Psoas muscle (tissue), 8 donors: ENCODE results near the gene ZNF699. TPM values are rescaled to one million over a fixed set of nuclear protein-coding genes. Genes with fewer than 3 reads are reported as not detected.
A peak's percentile ranks its signal among the peaks of the same experiment; 100 is the strongest.

ENCODE experiments used
- ATAC-seq, 4 donors: fragments of 200-7000 bp; cut with Tn5 transposase; one replicate each; pipeline ENCODE4 v1.9.1; 2020; ENCODE audit warnings: moderate library complexity in 3 of 4, mild to moderate bottlenecking in 2 of 4
- DNase-seq, 2 donors: peaks; one replicate each; pipeline ENCODE4 v3.0.0-alpha.2; 2020
- H3K27ac ChIP-seq: fragments of 200-600 bp; one replicate; pipeline ENCODE4 v1.8.0; 2022
- H3K27me3 ChIP-seq, 3 donors: fragments of 200-600 bp in 1 of 3; one replicate each; pipeline versions ENCODE4 v1.6.1 to v1.8.0; 2013 to 2022; ENCODE audit warnings: low read length in 2 of 3, mild to moderate bottlenecking in 2 of 3, moderate library complexity in 1 of 3; ENCODE audit not compliant: insufficient read depth in 3 of 3
- H3K36me3 ChIP-seq, 2 donors: fragments of 200-600 bp in 1 of 2; one replicate each; pipeline versions ENCODE4 v1.6.1 to v1.8.0; 2013 to 2022; ENCODE audit warnings: low read depth in 1 of 2, mild to moderate bottlenecking in 1 of 2, moderate library complexity in 1 of 2; ENCODE audit not compliant: insufficient read depth in 1 of 2
- H3K4me1 ChIP-seq: fragments of 200-600 bp; one replicate; pipeline ENCODE4 v1.8.0; 2022
- H3K4me3 ChIP-seq: fragments of 200-600 bp; one replicate; pipeline ENCODE4 v1.8.0; 2022; ENCODE audit warnings: mild to moderate bottlenecking
- H3K9me3 ChIP-seq: fragments of 200-600 bp; one replicate; pipeline ENCODE4 v1.8.0; 2022
- CTCF ChIP-seq: fragments of 200-600 bp; IDR thresholded peaks from one replicate; pipeline ENCODE4 v1.8.0; 2022; ENCODE audit warnings: antibody characterized with exemption
- WGBS, 3 donors: extraction: QIAGEN DNeasy Blood & Tissue Kit; methylation state at CpG; one replicate each; pipeline versions ENCODE4 v1.1.6 to v1.1.7; 2013; 5-methylcytosine and 5-hydroxymethylcytosine counted together
- intact Hi-C, 2 donors: fragments of 100-400 bp; cut with DNase I; formaldehyde crosslinking; loops; one replicate each; pipeline versions ENCODE4 v1.11.0 to v1.14.2; 2022
- polyA plus RNA-seq, 3 donors: library from polyadenylated mRNA; stranded (reverse); fragments of 200-250 nt; gene quantifications; one replicate each; pipeline ENCODE4 v1.2.3, GENCODE V29; 2013
- total RNA-seq, 4 donors: library from RNA; stranded (reverse); fragmentation: NEBNext Ultra II Directional in 2 of 4; extraction: Animal tissue kit (Norgen Biotek cat#: 25700) in 2 of 4; gene quantifications; one replicate each; pipeline versions ENCODE4 v1.2.1 to v1.2.4, GENCODE V29; 2021 to 2023
- donor health status: healthy with polysubstance abuse.
- donor health status: DM: no; HTN: no; CAD: no; lungs with moderate emphysema.
- donor health status: Bipolar disorder and iron deficiency.
- donor health status: healthy.
- donor health status: DM: yes; HTN: yes; CAD: no.
- donor health status: DM: no; HTN: no; CAD: no.
- donor health status: DM: no; HTN: no; CAD: no.
- donor health status: DM: yes; HTN: yes; CAD: no.

The ZNF699 gene
- total and polyA plus RNA-seq, 7 donors, result 0.15 to 2.9 (median 1.8) TPM

- Histone ChIP-seq H3K36me3 (no peaks in the 10 kb centered on the region), H3K4me3 (no peak overlapping the region), H3K27me3 (no peaks in the 10 kb centered on the region), H3K4me1 (peaks cover 5% of the 10 kb centered on the region), H3K9me3 (peaks cover 25% of the 10 kb centered on the region), H3K27ac (no peak overlapping the region)
- no peak for TF ChIP-seq CTCF
- 91 to 93% (median 93%) methylated on average over 19 to 23 of the region's 23 CpGs for WGBS, 3 donors
- intact Hi-C loops, result no loop called here
- DNase-seq (peak in 1 of 2 donors; percentile 54), ATAC-seq (no peak)
Measured at GRCh38 chr19:9321338-9321737, 11.7 kb upstream of the ZNF699 start.

DNA sequence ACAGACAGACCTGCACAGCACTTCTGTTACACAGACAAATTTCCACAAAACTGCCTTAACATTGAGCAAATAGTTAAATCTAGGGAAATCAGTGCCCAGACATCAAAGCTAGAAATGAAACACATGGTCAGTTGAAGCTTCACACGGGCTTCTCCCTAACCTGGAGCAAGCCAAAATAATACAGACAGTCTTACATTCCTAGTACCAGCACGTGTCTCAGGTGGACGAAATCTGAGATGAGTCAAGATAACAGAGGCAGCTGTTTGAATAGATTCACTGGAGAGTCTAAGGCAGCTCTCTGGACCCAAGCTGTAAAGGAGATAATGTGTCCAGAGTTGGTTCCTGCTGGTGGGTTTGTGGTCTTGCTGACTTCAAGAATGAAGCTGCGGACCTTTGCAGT lies 4.1 kb upstream of the ZNF699 start:
- intact Hi-C loops, result loop anchor here in 1 of 2 donors (5.0 kb wide), 1 partner anchor 479 kb away; no protein-coding TSS in a partner anchor
- WGBS, 3 donors, result 67 to 72% (median 70%) methylated on average over 4 of the region's 4 CpGs

GRCh38 chr19:9309974-9310446 lies 372 bp upstream of the ZNF699 start:
- H3K4me1 ChIP-seq, result peaks cover 10% of the 10 kb centered on the region
- H3K27ac ChIP-seq, result peak overlapping the region; percentile 87
- intact Hi-C loops, result loop anchor here in 1 of 2 donors (5.0 kb wide), 1 partner anchor 482 kb away; no protein-coding TSS in a partner anchor
- H3K4me3 ChIP-seq, result peak overlapping the region; percentile 81
- WGBS, 3 donors, result 3 to 9% (median 5%) methylated on average over 13 of the region's 13 CpGs
- TF ChIP-seq CTCF, result no peak
- H3K9me3 ChIP-seq, result peaks cover 12% of the 10 kb centered on the region
- H3K36me3 ChIP-seq, result peaks cover 0 to 5% of the 10 kb centered on the region in 2 donors
- H3K27me3 ChIP-seq, result no peaks in the 10 kb centered on the region
- ATAC-seq (peak; percentile 85 to 90 (median 88)), DNase-seq (peak; percentile 88 to 91)

More for the DNA sequence above, 4.1 kb upstream of the ZNF699 start:
- no peaks in the 10 kb centered on the region for H3K36me3 ChIP-seq
- H3K9me3 ChIP-seq, result peaks cover 9% of the 10 kb centered on the region
- no peak overlapping the region for H3K4me3 ChIP-seq
- H3K27ac ChIP-seq, result no peak overlapping the region
- no peak for TF ChIP-seq CTCF
- peaks cover 2% of the 10 kb centered on the region for H3K4me1 ChIP-seq
- DNase-seq (no peak), ATAC-seq (no peak)
- no peaks in the 10 kb centered on the region for H3K27me3 ChIP-seq

DNA sequence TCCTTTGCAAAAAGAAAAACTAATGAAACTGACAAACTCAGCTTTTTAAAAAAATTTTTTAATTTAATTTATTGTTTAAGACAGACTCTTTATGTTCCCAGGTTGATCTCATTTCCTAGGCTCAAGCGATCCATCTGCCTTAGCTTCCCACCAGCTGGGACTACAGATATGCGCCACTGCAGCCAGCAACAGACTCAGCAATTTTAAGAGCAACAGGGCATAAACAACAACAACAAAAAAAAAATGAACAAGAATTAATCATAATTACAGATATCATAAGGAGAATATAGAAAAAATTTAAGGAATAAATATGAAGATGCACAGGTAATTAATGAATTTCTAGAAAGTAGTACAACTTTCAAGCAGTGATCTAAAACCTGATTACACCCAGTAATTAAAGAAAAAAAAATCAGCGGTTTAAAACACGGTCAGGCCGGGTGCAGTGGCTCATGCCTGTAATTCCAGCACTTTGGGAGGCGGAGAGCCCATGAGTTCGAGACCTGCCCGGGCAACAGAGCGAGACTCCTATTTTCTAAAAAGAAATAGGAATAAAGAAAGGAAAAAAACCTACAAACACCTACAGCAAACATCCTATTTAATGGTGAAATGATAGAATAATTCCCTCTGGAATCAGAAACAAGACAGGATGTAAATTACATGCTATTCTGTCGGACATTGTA lies 1.4 kb downstream of the ZNF699 start:
- WGBS, 3 donors, result 53 to 58% (median 58%) methylated on average over 10 of the region's 10 CpGs
- no peak for TF ChIP-seq CTCF
- intact Hi-C loops, result no loop called here

More for the DNA sequence above, 1.4 kb downstream of the ZNF699 start:
- H3K4me1 ChIP-seq, result peaks cover 10% of the 10 kb centered on the region
- peaks cover 12% of the 10 kb centered on the region for H3K9me3 ChIP-seq
- no peaks in the 10 kb centered on the region for H3K27me3 ChIP-seq
- no peak for DNase-seq
- peak overlapping the region; percentile 81 for H3K4me3 ChIP-seq
- ATAC-seq, result no peak
- H3K36me3 ChIP-seq, result peaks cover 6 to 23% of the 10 kb centered on the region in 2 donors
- no peak overlapping the region for H3K27ac ChIP-seq
